GM18499 (cell line): ENCODE results near the gene ZNF679.
"Not testable (repeated sequence)": the region's sequence is repeated elsewhere in the genome, so short reads cannot be mapped to it uniquely, and the experiment has no call there.

Experiments used
- ATAC-seq: cut with Tn5 transposase; IDR thresholded peaks from one replicate; pipeline ENCODE4 v1.9.1; 2021; ENCODE audit warnings: moderate number of reproducible peaks; ENCODE audit not compliant: insufficient read depth, unreplicated experiment

ZNF679 gene

DNA sequence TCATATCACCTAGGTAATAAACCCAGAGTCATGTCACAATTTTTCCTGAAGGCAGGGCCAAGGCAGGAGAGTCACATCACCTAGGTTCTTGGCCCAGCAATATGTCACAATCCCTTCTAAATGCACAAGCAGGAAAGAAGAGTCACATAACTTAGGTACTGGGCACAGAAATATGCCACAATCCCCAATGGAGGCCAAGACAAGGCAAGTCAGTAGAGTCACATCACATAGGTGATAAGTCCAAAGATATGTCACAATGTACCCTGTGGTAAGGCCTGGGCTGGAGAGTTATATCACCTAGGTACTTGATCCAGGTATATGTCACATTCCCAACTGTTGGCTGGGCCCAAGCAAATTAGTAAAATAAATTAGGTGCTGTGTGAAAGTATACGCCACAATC lies at the start of gene ZNF679:
TSS of gene ZNF679 (plus strand) at position 301 of the 400 bp plus-strand sequence. CDS start 20,644 bp downstream, outside the sequence.
- not testable (repeated sequence) for ATAC-seq

GRCh38 chr7:64180989-64181388 lies 47.3 kb upstream of the ZNF679 start:
- no peak for ATAC-seq

DNA sequence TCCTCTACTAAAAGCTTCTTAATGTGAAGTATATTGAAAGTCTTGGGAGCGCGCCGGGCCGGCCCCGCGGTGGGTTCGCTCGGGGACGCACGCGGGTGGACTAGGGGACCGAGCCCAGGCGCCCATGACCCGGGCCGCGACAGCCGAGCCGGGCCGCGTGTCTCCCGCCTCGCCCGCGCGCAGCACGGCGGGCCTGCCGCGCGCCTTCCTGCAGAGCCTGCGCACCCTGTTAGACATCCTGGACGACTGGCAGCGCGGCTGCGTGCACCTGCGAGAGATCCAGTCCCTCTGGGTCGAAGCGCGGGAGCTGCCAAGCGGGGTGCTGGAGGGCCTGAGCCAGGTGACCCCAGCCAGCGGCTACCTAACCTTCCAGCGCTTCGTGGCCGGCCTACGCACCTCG lies 46.7 kb upstream of the ZNF679 start:
- no peak for ATAC-seq

DNA sequence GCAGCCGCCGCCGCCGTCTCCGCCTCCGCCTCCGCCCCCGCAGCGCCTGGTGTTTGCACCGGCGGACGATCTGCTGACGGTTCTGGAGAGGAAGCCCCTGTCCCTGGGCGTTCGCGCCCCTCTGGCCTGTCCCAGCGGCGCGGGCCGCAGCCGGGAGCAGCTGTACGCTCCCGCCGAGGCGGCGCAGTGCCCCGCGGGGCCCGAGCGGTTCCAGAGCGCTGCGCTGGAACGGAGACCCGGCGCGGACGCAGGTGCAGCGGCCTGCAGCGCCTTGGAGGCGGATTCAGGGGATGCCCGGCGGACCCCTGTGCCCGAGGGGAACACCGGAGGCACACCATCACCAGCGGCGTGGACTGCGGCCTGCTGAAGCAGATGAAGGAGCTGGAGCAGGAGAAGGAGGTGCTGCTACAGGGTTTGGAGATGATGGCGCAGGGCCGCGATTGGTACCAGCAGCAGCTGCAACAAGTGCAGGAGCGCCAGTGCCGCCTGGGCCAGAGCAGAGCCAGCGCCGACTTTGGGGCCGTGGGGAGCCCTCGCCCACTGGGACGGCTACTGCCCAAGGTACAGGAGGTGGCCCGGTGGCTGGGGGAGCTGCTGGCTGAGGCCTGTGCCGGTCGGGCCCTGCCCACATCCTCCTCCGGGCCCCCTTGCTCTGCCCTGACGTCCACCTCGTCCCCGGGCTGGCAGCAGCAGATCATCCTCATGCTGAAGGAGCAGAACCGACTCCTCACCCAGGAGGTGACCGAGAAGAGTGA lies 46.1 kb upstream of the ZNF679 start:
- no peak for ATAC-seq

DNA sequence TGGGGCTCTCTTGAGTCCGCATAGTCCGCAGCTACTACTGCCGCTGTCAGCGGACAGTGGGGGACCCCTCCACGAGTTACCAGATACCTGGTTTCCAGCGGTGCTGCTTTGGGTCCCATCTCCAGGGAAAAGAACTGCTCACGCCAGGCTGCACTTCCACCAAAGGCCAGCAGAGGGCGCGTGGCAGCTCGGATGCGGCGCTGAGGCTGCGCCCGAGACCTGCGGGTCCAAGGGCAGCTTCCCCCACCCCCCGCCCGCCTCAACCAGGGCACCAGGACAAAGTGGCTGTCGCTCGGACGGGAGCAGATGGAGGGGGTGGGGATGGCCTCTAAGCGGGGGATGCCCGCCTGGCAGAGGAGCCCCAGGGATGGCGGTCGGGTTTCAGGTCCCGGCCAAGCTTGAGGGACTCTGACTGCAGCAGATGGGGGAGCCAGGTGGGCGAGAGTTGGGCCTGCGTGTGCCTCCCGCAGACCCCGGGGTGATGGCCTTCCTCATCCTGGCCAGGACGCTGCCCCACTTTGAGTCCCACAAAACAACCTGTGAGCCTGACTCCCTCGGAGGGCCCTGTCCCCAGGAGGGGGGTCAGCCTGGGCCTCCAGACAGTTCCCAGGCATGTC lies 45.0 kb upstream of the ZNF679 start:
- ATAC-seq, result no peak

DNA sequence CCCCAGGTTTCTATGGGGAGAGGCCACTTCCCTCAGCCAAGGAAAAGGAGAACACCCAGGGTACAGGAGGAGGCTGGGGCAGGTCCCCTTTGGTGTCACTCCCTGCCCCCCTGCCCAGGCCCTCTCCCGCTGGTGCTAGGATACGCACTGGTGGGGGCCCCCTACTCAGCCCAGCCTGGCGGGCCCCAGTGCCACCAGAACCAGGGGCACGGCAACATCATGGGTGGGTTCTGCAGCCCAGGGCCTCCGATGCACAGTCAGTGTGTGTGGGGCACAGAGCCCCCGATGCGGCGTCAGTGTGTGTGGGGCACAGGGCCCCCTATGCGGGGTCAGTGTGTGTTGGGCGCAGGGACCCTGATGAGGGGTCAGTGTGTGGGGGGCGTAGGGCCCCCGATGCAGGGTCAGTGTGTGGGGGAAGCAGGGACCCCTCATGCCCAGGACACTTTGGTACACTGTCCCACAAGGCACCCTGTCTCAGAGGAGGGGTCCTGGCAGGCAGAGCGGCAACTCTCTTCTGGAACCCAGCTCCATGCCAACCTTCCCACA lies 44.4 kb upstream of the ZNF679 start:
- ATAC-seq, result no peak

DNA sequence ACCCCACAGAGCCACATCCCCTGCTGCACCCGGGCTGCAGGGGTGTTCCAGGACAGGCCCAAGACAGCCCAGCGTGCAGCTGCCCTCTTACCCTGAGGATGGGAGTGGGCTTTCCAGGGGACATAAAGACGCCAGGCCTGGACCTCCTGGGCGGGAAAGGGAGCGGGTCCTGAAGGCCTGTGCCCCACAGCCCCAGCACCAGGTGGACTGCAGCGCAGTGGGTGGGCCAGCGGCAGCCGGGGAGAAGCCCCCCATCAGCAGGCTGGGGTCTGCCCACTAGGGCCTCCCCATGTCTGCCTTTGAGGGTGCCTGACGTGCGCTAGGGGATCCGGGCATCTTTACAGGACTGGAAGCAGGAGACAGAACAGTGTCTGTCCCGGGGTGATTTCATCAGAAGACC lies 43.9 kb upstream of the ZNF679 start:
- ATAC-seq, result no peak

DNA sequence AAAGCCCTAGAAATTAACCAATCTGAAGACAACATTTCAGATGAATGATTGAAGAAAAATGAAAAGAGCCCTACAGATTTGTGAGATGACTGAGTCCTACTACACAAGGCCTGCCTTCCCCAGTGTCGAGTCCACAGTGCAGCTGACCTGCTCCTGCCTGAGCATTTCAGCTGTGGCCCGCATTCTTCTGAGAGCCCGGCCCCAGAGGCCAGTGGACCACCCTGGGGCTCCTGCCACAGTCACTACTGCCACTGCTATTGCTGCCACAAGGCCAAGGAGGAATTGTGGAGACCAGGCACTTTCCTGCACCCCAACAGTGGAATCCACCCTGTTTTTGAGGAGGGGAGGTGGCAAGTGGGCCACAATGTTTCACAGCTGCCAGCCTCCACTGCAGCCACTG lies 40.9 kb upstream of the ZNF679 start:
- ATAC-seq, result no peak

DNA sequence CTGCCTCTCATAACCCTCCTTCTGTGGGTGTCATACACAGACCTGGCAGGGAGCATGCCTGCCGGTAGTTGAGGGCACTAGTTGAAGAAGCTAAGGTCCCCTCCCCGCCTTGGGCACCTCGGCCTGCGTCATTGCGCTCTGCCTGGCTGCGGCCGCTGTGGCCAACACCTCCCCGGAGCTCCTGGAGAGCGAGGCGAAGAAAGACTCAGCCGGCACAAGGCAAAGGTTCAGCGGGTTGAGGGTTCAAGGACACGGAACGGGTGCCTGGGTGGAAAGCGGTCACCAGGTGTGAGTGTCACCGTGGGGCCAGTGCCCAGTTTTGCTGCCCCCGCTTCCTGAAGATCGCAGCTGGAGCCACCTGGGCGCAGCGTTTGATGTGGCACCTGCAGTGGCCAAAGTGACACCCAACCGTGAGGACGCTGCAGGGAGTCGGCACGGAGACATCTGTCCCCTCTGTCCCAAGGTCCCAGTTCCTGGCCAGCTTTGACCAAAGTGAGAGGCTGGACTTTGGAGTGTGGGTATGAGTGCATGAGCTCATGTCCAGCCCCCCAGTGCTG lies 36.0 kb upstream of the ZNF679 start:
- ATAC-seq, result no peak

DNA sequence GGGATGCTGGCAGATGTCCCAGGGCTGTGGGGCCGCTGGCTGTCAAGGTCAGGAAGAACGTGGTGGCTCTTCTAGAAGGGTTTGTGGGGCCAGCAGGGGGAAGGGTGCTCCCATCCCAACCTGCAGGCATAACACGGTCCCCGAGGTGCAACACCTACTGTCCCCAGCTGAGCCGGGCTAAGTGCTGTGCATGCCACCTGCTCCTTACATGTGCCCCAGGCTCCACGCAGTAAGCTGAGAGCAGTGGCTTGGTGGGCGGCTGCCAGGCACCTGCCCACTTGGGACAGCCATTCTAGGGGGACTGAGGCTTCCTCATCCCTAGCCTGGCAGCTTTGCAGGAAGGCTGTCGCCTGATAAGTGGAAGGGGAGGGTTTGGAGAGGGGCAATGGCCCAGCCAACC lies 35.5 kb upstream of the ZNF679 start:
- no peak for ATAC-seq

GRCh38 chr7:64206903-64207302 lies 21.4 kb upstream of the ZNF679 start, which contains the start of gene ZNF735:
TSS of gene ZNF735 (plus strand) at chr7:64207203. CDS start at chr7:64207203, 0 bp downstream.
- no peak for ATAC-seq

DNA sequence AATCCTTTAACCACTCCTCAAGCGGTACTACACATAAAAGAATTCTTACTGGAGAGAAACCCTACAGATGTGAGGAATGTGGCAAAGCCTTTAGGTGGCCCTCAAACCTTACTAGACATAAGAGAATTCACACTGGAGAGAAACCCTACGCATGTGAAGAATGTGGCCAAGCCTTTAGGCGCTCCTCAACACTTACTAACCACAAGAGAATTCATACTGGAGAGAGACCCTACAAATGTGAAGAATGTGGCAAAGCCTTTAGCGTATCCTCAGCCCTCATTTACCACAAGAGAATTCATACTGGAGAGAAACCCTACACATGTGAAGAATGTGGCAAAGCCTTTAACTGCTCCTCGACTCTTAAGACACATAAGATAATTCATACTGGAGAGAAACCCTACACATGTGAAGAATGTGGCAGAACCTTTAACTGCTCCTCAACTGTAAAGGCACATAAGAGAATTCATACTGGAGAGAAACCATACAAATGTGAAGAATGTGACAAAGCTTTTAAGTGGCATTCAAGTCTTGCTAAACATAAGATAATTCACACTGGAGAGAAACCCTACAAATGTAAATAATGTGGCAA lies 8.5 kb upstream of the ZNF679 start:
- ATAC-seq, result not testable (repeated sequence)

- ATAC-seq, result no peak
Measured at GRCh38 chr7:64223366-64223765, 4.9 kb upstream of the ZNF679 start.

DNA sequence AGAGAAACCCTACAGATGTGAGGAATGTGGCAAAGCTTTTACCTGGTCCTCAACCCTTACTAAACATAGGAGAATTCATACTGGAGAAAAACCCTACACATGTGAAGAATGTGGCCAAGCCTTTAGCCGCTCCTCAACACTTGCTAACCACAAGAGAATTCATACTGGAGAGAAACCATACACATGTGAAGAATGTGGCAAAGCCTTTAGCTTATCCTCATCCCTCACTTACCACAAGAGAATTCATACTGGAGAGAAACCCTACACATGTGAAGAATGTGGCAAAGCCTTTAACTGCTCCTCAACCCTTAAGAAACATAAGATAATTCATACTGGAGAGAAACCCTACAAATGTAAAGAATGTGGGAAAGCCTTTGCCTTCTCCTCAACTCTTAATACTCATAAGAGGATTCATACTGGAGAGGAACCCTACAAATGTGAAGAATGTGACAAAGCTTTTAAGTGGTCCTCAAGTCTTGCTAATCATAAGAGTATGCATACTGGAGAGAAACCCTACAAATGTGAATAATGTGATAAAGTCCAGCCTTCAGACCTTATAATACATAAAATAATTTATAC lies 38.2 kb downstream of the ZNF679 start:
- no peak for ATAC-seq

- no peak for ATAC-seq
Measured at GRCh38 chr7:64277630-64278029, 49.4 kb downstream of the ZNF679 start.

- ATAC-seq, result no peak
Measured at GRCh38 chr7:64294701-64295420, 66.6 kb downstream of the ZNF679 start.

DNA sequence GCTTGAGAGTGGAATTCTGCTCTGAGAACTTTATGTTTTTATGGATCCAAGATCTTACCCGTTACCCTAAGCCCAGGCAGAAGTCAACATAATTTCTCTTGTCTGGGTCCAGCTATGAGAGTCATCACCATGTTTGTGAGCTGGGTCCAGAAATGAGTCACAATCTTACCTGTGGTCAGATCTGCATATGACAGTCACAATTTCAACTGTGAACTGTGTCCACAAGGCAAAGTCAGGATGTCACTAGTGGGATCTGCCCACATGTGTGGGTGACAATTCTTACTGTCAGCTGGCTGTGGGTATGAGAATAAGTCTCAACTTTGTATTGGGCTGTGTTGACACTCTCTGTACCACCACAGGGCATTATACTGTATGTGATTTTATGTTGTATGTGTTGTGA lies 69.1 kb downstream of the ZNF679 start:
- peak; percentile 40 for ATAC-seq

DNA sequence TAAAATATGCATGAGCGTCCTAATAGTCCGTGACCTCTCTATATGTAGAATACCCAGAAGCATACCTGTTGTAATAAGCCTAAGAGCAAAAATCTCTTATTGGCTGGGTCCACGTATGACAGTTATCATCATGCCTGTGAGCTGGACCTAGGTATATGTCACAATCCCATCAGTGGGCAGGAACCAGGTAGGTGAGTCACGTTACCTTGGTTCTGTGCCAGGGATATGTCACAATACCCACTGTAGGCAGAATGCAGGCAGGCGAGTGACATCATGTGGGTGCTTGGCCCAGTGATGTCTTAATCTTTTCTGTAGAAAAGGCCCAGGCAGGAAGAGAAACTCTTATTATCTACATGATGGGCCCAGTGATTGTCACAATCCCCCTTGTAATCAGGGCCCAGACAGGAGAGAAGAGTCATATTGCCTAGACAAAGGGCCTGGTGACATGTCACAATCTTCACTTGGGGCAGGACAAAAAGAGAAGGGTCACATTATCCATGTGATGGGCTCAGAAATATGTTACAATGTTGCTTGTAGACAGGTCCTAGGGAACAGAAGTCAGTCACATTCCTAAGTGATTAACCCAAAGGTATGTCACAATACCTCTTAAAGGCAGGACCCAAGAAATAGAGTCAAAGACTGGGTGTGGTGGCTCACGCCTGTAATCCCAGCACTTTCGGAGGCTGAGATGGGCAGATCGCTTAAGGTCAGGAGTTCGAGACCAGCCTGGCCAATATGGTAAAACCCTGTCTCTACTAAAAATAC lies 72.5 kb downstream of the ZNF679 start:
- ATAC-seq, result no peak
